ENCODE results near the gene RIPOR2.
"Not testable (repeated sequence)": the region's sequence is repeated elsewhere in the genome, so short reads cannot be mapped to it uniquely, and the experiment has no call there.

RIPOR2 gene

DNA sequence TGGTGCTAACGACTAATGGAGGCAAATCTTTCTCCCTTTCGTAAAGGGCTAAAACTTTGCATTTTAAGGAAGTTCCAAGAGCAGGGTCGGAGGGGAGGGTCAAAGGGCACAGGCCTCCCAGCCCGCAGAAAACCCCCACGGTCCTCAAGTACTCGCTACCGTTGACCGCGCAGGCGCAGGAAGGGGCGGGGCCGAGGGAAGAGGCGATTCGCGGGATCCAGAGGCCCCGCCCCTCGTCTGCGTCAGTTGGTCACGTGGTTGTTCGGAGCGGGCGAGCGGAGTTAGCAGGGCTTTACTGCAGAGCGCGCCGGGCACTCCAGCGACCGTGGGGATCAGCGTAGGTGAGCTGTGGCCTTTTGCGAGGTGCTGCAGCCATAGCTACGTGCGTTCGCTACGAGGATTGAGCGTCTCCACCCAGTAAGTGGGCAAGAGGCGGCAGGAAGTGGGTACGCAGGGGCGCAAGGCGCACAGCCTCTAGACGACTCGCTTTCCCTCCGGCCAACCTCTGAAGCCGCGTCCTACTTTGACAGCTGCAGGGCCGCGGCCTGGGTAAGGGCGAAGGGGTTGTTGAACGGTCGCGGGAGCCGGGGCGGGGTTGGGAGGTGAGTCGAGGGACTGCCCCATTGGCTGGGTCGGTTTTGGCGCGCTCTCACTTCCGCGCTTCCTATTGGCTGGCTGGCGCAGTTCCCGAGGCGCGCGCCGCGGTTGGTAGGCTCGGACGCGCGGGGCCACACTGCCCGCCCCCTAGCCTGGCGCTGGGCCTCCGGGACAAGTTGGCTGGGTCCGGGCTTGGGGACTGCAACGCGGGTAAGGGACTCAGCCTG, 160.9 kb downstream of the RIPOR2 start, which contains the start of gene GMNN:
TSS of gene GMNN (plus strand) at position 242 of the 824 bp plus-strand sequence. CDS start 2,310 bp downstream, outside the sequence.
- TF ChIP-seq, protein P1, sequence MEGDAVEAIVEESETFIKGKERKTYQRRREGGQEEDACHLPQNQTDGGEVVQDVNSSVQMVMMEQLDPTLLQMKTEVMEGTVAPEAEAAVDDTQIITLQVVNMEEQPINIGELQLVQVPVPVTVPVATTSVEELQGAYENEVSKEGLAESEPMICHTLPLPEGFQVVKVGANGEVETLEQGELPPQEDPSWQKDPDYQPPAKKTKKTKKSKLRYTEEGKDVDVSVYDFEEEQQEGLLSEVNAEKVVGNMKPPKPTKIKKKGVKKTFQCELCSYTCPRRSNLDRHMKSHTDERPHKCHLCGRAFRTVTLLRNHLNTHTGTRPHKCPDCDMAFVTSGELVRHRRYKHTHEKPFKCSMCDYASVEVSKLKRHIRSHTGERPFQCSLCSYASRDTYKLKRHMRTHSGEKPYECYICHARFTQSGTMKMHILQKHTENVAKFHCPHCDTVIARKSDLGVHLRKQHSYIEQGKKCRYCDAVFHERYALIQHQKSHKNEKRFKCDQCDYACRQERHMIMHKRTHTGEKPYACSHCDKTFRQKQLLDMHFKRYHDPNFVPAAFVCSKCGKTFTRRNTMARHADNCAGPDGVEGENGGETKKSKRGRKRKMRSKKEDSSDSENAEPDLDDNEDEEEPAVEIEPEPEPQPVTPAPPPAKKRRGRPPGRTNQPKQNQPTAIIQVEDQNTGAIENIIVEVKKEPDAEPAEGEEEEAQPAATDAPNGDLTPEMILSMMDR (IDR thresholded peaks at IDR 0.05; ENCODE audit: low read depth, low read length), result no peak
- peak within 1 kb of the TSS; percentile 88 for H3K4me3 ChIP-seq (ENCODE audit: low read depth, low read length)

DNA sequence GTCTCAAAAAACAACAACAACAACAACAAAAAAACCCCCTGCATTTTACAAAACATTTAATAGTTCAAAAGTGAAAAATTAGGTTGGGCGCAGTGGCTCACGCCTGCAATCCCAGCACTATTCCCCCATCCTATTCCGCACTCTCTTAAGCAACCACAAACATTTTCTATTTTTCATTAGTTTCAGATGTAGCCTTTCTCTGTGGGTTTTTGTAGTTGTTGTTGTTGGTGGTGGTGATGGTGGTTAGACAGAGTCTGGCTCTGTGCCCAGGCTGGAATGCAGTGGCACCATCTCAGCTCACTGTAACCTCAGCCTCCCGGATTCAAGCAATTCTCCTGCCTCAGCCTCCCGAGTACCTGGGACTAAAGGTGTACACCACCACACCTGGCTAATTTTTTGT, 167.4 kb downstream of the RIPOR2 start:
- TF ChIP-seq, protein P1 (IDR thresholded peaks at IDR 0.05; ENCODE audit: low read depth, low read length), result no peak
- no peak overlapping the region for H3K4me3 ChIP-seq (ENCODE audit: low read depth, low read length)

DNA sequence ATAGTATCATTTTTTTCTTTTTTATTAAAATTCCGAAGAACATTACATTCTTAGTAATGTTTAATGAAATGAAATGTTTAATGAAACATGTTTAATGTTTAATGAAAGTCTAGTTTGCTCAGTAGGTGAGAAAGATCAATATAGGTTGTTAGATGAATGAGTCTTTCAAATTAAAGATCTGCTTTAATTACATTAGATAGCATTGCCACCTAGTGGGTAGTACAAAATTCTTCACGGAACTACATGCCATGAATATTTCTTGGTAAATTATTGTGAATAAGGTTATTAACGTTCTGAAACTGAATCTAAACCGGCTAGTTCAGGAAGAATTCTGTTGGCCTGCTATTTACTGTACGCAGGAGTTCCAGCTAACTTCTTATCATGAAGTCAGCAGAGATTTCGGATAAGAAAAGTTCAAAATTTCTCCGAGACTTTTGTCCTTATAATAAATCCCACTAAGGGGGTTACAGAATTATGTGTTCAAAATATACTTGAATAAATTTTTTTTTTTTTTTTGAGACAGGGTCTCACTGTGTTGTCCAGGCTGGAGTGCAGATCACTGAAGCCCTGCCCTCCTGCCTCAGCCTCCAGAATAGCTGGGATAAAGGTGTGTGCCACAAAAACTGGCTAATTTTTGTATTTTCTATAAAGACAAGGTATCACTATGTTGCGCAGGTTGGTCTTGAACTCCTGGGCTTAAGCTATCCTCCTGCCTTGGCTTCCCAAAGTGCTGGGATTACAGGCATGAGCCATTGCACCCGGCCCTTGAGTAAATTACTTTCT, 168.9 kb downstream of the RIPOR2 start:
- TF ChIP-seq, protein P1 (IDR thresholded peaks at IDR 0.05; ENCODE audit: low read depth, low read length), result no peak
- H3K4me3 ChIP-seq (ENCODE audit: low read depth, low read length), result no peak overlapping the region

DNA sequence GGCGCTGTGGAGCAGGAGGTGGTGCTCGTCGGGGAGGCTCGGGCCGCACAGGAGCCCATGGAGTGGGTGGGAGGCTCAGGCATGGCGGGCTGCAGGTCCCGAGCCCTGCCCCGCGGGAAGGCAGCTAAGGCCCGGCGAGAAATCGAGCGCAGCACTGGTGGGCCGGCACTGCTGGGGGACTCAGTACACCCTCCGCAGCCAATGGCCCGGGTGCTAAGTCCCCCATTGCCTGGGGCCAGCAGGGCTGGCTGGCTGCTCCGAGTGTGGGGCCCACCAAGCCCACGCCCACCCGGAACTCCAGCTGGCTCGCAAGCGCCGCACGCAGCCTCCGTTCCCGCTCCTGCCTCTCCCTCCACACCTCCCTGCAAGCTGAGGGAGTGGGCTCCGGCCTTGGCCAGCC, 169.8 kb downstream of the RIPOR2 start:
- not testable (repeated sequence) for H3K4me3 ChIP-seq (ENCODE audit: low read depth, low read length)

DNA sequence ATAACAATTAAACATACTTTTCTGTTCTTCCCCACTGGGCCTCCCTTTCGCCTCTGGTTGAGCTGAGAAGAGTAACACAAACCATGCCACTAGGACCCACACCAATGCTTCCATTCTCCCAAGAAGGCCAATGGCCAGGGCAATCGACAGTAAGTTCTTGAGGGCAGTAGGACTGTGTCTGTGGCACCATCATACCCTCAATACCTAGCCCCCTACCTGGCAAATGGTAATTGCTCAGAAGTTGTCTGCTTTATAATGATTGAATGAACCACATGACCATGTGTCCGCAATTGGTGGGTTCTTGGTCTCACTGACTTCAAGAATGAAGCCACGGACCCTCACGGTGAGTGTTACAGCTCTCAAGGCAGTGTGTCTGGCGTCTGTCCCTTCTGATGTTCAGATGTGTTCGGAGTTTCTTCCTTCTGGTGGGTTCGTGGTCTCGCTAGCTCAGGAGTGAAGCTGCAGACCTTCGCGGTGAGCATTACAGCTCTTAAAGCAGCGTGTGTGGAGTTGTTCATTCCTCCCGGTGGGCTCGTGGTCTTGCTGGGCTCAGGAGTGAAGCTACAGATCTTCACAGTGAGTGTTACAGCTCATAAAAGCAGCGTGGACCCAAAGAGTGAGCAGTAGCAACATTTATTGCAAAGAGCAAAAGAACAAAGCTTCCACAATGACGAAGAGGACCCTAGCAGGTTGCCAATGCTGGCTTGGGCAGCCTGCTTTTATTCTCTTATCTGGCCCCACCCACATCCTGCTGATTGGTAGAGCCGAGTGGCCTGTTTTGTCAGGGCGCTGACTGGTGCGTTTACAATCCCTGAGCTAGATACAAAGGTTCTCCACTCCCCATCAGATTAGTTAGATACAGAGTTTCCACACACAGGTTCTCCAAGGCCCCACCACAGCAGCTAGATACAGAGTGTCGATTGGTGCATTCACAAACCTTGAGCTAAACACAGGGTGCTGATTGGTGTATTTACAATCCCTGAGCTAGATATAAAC, 170.6 kb downstream of the RIPOR2 start:
- H3K4me3 ChIP-seq (ENCODE audit: low read depth, low read length), result not testable (repeated sequence)

DNA sequence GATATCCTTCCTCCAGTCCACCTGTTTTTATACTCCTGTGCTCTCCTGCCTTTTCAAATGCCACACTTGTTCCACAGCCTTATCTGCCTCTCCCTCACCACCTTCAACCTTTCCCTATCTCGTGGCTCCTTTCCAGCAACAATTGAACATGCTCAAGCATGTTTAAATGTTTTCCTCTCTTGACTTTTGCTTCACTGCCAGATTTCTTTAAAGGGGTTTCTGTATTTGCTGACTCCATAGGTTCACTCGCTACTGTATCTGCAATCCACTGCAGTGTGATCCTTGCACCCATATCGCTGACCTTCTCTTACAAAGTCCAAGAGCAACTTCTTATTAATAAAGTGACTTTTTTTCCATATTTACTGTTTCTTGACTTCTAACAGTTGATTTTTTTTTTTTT, 172.2 kb downstream of the RIPOR2 start:
- no peak overlapping the region for H3K4me3 ChIP-seq (ENCODE audit: low read depth, low read length)
- TF ChIP-seq, protein P1 (IDR thresholded peaks at IDR 0.05; ENCODE audit: low read depth, low read length), result no peak

DNA sequence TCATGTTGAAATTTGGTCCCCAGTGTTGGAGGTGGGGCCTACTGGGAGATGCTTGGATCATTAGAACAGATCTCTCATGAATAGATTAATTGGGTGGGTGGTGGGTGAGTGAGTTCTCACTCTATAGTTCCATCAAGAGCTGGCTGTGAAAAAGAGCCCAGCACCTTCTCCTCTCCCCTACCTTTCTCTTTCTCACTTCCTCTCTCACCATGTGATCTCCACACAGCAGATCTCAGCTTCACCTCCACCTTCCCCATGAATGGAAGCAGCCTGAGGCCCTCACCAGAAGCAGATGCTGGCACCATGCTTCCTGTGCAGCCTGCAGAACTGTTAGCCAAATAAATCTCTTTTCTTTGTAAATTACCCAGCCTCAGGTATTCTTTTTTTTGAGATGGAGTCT, 173.9 kb downstream of the RIPOR2 start:
- H3K4me3 ChIP-seq (ENCODE audit: low read depth, low read length), result no peak overlapping the region
- TF ChIP-seq, protein P1 (IDR thresholded peaks at IDR 0.05; ENCODE audit: low read depth, low read length), result no peak

All from WI38 (cell line).